ENCODE results near the gene HBP1.
"Not testable (repeated sequence)": the region's sequence is repeated elsewhere in the genome, so short reads cannot be mapped to it uniquely, and the experiment has no call there.

Gene HBP1

DNA sequence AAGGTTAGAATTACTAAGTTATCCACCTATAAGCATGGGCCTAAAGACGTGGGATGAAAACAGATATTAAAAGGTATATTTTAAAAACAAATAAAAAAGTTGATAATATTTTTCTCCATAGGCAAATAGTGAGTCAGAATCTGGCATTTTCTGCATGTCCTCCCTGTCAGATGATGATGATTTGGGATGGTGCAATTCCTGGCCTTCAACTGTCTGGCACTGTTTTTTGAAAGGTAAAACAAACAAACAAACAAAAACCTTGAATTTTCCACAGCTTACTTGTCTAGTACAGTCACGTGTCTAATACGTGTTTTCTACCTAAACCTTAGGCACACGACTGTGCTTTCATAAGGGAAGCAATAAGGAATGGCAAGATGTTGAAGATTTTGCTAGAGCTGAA is 17.4 kb downstream of the HBP1 start:
- no peak for FAIRE-seq

DNA sequence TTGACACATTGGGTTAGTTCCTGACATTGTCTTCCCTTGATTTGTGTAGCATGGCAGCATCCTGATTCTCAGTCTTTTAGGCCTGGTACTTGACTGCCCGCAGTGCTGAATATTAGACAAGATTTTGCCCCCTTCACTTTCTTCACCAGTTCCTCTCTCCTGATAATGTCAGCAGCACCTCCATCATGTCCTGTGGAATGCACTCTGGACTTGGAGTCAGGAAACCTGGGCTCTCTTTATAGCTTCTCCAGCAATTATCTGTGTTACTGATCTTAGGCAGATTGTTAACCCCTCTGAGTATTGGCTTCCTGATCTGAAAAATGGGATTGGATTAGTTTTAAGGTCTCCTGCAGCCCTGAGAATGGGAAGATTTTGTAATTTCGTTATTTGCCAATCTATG is 19.0 kb downstream of the HBP1 start:
- no peak for FAIRE-seq

DNA sequence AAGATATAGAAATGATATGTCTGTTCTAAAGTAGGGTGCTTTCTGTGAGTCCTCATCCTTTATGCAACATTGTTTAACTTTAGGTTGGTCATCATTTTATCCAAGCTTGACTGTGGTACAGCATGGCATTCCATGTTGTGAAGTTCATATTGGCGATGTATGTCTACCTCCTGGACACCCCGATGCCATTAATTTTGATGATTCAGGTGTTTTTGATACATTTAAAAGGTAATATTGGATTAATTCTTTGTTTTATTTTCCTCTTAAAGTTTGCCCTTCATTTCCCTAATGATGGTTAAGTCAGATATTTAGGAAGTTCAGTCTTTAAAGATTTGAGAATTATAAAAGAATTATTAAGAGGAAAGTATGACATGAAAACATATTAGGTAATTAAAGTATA is 21.3 kb downstream of the HBP1 start:
- FAIRE-seq = no peak

- no peak for FAIRE-seq
These were observed 25.2 kb downstream of the HBP1 start for GRCh38 chr7:107194052-107194451.

DNA sequence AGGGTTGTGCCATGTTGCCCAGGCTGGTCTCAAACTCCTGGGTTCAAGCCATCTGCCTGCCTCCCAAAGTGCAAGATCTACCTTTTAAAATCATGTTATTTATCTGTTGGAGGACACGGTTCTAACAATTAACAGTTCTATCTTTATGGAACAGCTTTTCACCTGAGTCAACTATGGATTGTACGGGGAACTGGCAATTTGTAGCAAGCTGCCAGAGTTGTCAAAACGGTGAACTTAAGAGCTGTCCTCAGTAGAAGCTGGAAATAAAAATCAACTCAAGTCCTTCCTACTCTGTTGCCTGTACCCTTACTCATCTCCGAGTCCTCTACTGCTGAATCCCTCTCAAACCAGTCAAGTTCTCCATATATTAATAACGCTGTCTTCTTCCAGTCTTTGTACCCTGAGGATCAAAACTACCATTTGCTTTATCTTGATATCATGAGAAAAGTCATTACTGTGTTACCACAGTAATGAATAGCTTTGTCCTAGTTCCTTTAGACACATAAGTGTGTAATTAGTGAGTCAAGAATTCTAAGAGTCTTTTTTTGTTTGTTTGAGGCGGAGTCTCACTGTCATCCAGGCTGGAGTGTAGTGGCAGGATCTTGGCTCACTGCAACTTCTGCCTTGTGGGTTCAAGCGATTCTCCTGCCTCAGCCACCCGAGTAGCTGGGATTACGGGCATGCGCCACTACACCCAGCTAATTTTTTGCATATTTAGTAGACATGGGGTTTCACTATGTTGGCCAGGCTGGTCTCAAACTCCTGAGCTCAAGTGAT is 28.2 kb downstream of the HBP1 start:
- no peak for FAIRE-seq

- no peak for FAIRE-seq
These were observed 33.1 kb downstream of the HBP1 start for GRCh38 chr7:107201795-107202450.

DNA sequence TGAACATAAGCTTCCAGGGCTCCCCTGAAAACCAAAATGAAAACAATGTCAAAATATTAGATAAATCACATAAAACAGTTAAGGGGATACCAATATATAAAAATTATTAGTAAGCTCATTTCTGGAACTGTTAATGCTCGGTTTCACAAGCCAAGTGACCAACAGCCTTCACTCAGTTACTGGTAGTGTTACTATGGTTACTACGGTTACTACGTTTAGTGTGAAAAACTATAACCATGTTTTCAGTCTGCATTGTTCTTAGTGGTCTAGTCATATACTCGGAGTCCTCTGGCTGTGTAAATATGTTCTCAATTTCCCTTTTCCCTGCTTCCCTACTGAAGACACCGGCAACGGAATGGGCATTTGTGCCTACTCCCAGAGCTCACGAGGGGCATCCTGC is 34.8 kb downstream of the HBP1 start:
- FAIRE-seq = no peak

- FAIRE-seq = no peak
These were observed 37.3 kb downstream of the HBP1 start for GRCh38 chr7:107206136-107206535.

DNA sequence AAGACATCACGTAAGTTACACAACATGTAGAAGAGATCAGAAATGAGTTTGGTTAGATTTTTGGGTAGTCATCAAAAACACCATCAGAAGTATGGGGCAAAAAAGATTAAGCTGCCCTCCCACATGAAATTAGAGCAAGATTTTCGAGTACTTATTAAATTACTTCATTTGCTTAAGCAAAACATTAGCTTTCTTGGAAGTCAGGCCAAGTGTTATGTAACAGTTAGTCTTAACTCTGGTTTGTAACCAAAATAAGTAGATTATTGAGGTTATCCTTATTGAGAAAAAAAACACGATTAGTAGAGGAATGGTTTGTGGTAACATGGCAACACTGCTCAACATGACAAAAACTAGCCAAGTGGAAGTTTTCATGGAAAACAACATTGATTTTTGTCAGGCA is 37.9 kb downstream of the HBP1 start:
- FAIRE-seq = no peak

- FAIRE-seq = no peak
These were observed 38.7 kb downstream of the HBP1 start for GRCh38 chr7:107207459-107207858.

- no peak for FAIRE-seq
These were observed 39.3 kb downstream of the HBP1 start for GRCh38 chr7:107208024-107208521.

GRCh38 chr7:107208563-107208962 is 39.8 kb downstream of the HBP1 start:
- no peak for FAIRE-seq

DNA sequence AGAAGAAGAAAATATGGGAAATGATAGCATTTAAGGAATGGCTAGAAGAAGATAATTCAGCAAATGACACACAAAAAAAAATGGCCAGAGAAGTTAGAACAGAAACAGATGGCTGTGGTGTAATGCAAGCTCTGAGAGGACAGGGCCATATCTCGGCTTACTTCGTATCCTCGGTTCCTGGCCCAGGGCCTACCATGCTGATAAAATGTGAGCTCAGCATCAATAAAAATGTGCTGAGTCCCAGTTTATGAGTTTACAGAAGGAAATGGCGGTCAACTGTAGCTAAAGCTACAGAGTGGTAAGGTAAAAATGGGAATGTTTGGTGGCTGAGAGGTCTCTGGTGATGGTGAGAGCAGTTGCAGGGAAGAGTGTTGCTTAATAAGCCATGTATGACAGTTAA is 40.8 kb downstream of the HBP1 start:
- FAIRE-seq = no peak

DNA sequence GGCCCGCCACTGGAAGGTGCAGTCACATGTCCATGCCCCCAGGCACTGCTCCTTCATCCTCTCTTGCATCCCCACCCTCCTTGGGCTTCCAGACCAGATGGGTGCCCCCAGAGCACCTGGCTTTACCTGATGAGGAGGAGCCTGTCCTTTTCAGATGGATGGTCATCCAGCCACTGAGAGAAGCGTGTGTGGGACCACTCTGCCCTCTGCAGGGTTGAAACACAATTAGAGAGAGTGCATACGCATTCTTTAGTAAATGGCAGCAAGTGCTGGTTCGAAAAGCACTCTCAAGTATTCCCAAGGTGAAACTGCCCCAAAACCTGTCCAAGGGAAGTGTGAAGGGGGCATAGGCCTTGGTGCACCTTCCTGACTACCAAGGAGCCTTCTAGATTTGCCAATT is 41.6 kb downstream of the HBP1 start:
- no peak for FAIRE-seq

- FAIRE-seq = no peak
These were observed 43.9 kb downstream of the HBP1 start for GRCh38 chr7:107212725-107213124.

GRCh38 chr7:107213193-107213788 is 44.5 kb downstream of the HBP1 start:
- FAIRE-seq = no peak

- FAIRE-seq = no peak
These were observed 45.1 kb downstream of the HBP1 start for GRCh38 chr7:107213945-107214344.

GRCh38 chr7:107219563-107220244 is 50.9 kb downstream of the HBP1 start:
- no peak for FAIRE-seq

GRCh38 chr7:107220356-107220755 is 51.6 kb downstream of the HBP1 start:
- no peak for FAIRE-seq

- not testable (repeated sequence) for FAIRE-seq
These were observed 52.0 kb downstream of the HBP1 start for GRCh38 chr7:107220806-107221205.

- no peak for FAIRE-seq
These were observed 55.8 kb downstream of the HBP1 start for GRCh38 chr7:107224374-107225223.

DNA sequence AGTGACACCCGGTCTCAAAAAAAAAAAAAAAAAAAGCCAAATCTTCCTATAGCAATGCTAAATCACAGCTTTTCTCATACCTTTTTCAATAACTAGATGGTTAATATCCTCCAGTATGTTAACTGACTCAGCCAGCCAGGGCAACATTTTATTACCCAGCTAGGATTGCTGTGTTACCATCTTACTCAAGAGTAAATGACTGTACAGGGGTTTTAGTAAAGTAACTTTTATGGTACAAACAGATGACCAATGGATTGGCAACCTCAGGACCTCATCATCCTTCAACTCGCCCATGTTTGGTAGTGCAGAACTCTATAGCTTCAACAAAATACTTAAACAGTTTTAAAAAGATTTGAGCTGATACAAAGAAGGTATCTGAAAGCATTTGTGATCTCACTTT is 59.5 kb downstream of the HBP1 start:
- no peak for FAIRE-seq

DNA sequence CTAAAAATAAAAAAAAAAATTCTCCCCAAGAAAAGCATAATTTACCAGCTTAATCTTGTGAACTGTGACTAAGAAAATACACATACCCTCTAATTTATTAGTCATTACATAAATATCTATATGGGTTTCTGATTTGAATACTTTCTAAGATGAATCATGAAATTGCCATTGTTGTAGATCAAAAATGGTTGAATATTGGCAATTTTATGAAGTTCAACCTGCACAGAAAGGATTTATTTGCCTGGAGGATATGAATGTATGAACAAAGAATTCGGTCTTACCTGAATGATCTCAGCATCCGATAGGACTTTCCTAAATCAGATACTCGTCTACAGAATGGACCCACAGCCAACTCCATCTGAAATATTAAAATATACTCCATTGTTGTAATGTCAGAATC is 61.5 kb downstream of the HBP1 start:
- FAIRE-seq = no peak
